ENCODE measurements around the gene GPHN.

DNA sequence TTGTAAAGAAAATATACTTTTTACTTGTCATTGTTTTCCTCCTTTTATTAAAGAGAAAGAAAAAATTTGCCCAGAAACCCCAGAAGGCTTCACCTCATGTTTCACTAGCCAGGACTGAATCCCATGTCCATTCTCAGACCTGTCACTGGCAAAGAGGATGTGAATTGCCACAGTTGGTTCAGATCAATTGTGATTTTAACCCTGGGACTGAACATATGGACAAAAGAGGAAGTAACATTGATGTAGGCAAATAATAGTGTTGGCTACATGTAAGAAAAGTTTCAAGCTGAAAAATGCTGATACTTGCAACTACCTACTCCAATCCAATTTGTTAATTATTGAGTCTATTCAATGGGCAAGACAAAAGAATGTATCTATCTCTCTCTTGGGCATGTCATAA, 30.4 kb upstream of the GPHN start:
- TF ChIP-seq, protein P1, sequence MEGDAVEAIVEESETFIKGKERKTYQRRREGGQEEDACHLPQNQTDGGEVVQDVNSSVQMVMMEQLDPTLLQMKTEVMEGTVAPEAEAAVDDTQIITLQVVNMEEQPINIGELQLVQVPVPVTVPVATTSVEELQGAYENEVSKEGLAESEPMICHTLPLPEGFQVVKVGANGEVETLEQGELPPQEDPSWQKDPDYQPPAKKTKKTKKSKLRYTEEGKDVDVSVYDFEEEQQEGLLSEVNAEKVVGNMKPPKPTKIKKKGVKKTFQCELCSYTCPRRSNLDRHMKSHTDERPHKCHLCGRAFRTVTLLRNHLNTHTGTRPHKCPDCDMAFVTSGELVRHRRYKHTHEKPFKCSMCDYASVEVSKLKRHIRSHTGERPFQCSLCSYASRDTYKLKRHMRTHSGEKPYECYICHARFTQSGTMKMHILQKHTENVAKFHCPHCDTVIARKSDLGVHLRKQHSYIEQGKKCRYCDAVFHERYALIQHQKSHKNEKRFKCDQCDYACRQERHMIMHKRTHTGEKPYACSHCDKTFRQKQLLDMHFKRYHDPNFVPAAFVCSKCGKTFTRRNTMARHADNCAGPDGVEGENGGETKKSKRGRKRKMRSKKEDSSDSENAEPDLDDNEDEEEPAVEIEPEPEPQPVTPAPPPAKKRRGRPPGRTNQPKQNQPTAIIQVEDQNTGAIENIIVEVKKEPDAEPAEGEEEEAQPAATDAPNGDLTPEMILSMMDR (conservative IDR thresholded peaks at IDR 0.05 in 1 of 2, IDR thresholded peaks at IDR 0.05 in 1 of 2; ENCODE audit: extremely low read depth in 1 of 2, insufficient read depth in 1 of 2, low read depth in 1 of 2, low read length in 2 of 2), result no peak
- no peak for TF ChIP-seq EZH2 (IDR thresholded peaks at IDR 0.05; ENCODE audit: borderline replicate concordance, low read length)

Measured in mammary epithelial cell (primary cell).